PC-3 (cell line): ENCODE data around the gene BOLA1. TPM values are rescaled to one million over a fixed set of nuclear protein-coding genes. Genes with fewer than 3 reads are reported as not detected.
"Not testable (repeated sequence)": the region's sequence is repeated elsewhere in the genome, so short reads cannot be mapped to it uniquely, and the experiment has no call there.

ENCODE experiments used
- ATAC-seq: fragments of 200-7000 bp; cut with Tn5 transposase; 2 replicates; pipeline ENCODE4 v1.9.1; 2020; ENCODE audit warnings: mild to moderate bottlenecking, moderate library complexity
- BruUV-seq: library from RNA; stranded (reverse); fragments of 400-500 nt; replicated peaks from 2 replicates; lab custom pipeline; 2021; lab: Mats Ljungman, UMichigan
- CTCF ChIA-PET: fragments of 300-600 bp; sonication (Branson Sonifier 250); formaldehyde crosslinking; loops from one replicate; lab custom pipeline; 2022; ENCODE audit warnings: antibody characterized with exemption; lab: Charles Lee
- POLR2A ChIA-PET: fragments of 300-600 bp; sonication (Branson Sonifier 250); formaldehyde crosslinking; loops from one replicate; lab custom pipeline; 2022; ENCODE audit warnings: antibody characterized with exemption; ENCODE audit not compliant: unreplicated experiment; lab: Charles Lee
- DNase-seq: peaks from one replicate; pipeline ENCODE4 v3.0.0-alpha.2; 2015
- H2AFZ ChIP-seq: fragments of 300-600 bp; sonication (generic); 2 replicates; pipeline ENCODE4 v1.6.0; 2016; ENCODE audit warnings: antibody characterized with exemption, low read length
- H3F3A ChIP-seq: fragments of 300-600 bp; sonication (generic); one replicate; pipeline ENCODE4 v1.6.0; 2017; ENCODE audit warnings: antibody characterized with exemption, low read length, control low read depth, mild to moderate bottlenecking; ENCODE audit not compliant: unreplicated experiment
- H3K27ac ChIP-seq: fragments of 300-600 bp; sonication (generic); 2 replicates; pipeline ENCODE4 v1.5.1; 2016; ENCODE audit warnings: mild to moderate bottlenecking, low read length
- H3K27me3 ChIP-seq: fragments of 300-600 bp; sonication (generic); 2 replicates; pipeline ENCODE4 v1.6.1; 2016; ENCODE audit warnings: low read length, mixed read lengths
- H3K36me3 ChIP-seq: fragments of 300-600 bp; sonication (generic); 2 replicates; pipeline ENCODE4 v1.6.1; 2016; ENCODE audit warnings: low read depth, mixed run types, low read length, mixed read lengths
- H3K4me1 ChIP-seq: fragments of 300-600 bp; sonication (generic); 2 replicates; pipeline ENCODE4 v1.5.1; 2016; ENCODE audit warnings: low read length; ENCODE audit not compliant: insufficient read depth
- H3K4me2 ChIP-seq: fragments of 300-600 bp; sonication (generic); 2 replicates; pipeline ENCODE4 v1.6.0; 2016; ENCODE audit warnings: low read length
- H3K4me3 ChIP-seq: fragments of 300-600 bp; sonication (generic); 2 replicates; pipeline ENCODE4 v1.5.1; 2016; ENCODE audit warnings: mild to moderate bottlenecking, low read length, mixed read lengths
- H3K79me2 ChIP-seq: fragments of 300-600 bp; sonication (generic); 2 replicates; pipeline ENCODE4 v1.6.1; 2017; ENCODE audit warnings: low read length, mixed read lengths
- H3K9ac ChIP-seq: fragments of 300-600 bp; sonication (generic); 2 replicates; pipeline ENCODE4 v1.6.0; 2016; ENCODE audit warnings: mild to moderate bottlenecking, low read length
- H3K9me2 ChIP-seq: fragments of 300-600 bp; sonication (generic); replicated peaks from 2 replicates; pipeline ENCODE4 v1.6.1; 2016; ENCODE audit warnings: mixed run types, low read length, mixed read lengths
- H3K9me3 ChIP-seq: fragments of 300-600 bp; sonication (generic); 2 replicates; pipeline ENCODE4 v1.6.1; 2016; ENCODE audit warnings: low read length, mixed read lengths
- H4K20me1 ChIP-seq: fragments of 300-600 bp; sonication (generic); 2 replicates; pipeline ENCODE4 v1.6.1; 2016; ENCODE audit warnings: low read length, mixed read lengths
- intact Hi-C: fragments of 100-400 bp; cut with micrococcal nuclease; formaldehyde crosslinking; loops from 2 replicates; pipeline ENCODE4 v1.9.0; 2023
- total RNA-seq: library from RNA; depleted of rRNA; stranded (reverse); fragments of >200 nt; gene quantifications from 2 replicates; pipeline ENCODE4 v1.2.3, GENCODE V29; 2014

The BOLA1 gene
- total RNA-seq, 1 experiment from 2014 or later: 27.6 TPM

DNA sequence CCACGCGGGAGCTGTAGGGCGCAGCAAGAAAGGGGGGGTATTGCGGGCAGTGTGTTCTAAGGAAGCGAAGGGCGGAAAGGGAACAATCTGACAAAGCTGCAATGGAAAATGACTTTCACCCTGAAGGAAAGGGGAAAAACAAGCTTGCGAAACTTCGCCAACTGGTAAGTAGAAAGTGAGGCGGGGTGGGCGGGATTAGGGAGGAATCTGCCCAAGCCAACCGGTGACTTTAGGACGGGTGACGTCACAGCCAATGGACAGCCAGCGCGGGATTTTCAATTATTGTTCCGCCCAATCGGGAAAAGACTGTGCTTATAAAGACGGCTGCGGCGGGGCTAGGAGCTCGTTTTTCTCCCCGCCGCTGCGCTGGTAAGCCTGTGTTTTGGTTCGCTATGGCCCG lies 47.1 kb upstream of the BOLA1 start:
- CTCF ChIA-PET, H3F3A ChIP-seq: not testable (repeated sequence)

DNA sequence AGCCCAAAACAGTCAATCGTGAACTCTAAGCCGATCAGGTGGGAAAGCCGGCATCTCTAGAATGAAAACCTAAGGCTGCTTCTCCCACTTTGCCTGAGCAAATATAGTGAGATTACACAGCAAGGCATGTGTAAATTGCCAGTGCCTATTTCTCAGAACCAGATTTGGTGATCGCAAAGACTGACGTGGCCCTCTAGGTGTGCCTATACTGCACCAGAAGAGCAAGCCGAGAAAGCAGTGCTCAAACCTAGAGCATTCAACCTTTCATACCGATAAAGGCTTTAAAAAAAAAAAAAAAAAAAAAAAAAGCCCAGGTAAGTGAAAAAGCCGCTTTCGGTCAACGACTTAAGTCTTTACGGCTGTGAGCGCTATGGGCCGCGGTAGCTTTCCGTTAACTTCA lies 39.1 kb upstream of the BOLA1 start:
- H3K4me1 ChIP-seq, H3K4me2 ChIP-seq, CTCF ChIA-PET, H3K9me2 ChIP-seq, H2AFZ ChIP-seq, POLR2A ChIA-PET, H3K27me3 ChIP-seq, BruUV-seq, H3K9me3 ChIP-seq, ATAC-seq, H3F3A ChIP-seq, DNase-seq, H4K20me1 ChIP-seq, H3K36me3 ChIP-seq, H3K79me2 ChIP-seq, H3K9ac ChIP-seq, H3K27ac ChIP-seq, H3K4me3 ChIP-seq, intact Hi-C loops: not testable (repeated sequence)

More for the DNA sequence above, 47.1 kb upstream of the BOLA1 start:
- H3K36me3 ChIP-seq, H3K9me2 ChIP-seq, intact Hi-C loops, H4K20me1 ChIP-seq, BruUV-seq, H3K27ac ChIP-seq, H3K9me3 ChIP-seq, H2AFZ ChIP-seq, H3K4me3 ChIP-seq, DNase-seq, H3K9ac ChIP-seq, H3K27me3 ChIP-seq, H3K4me2 ChIP-seq, POLR2A ChIA-PET: not testable (repeated sequence)
- Histone ChIP-seq H3K79me2 (peaks cover 29% of the 10 kb centered on the region), H3K4me1 (peaks cover 23% of the 10 kb centered on the region)
- ATAC-seq: peak; percentile 27

DNA sequence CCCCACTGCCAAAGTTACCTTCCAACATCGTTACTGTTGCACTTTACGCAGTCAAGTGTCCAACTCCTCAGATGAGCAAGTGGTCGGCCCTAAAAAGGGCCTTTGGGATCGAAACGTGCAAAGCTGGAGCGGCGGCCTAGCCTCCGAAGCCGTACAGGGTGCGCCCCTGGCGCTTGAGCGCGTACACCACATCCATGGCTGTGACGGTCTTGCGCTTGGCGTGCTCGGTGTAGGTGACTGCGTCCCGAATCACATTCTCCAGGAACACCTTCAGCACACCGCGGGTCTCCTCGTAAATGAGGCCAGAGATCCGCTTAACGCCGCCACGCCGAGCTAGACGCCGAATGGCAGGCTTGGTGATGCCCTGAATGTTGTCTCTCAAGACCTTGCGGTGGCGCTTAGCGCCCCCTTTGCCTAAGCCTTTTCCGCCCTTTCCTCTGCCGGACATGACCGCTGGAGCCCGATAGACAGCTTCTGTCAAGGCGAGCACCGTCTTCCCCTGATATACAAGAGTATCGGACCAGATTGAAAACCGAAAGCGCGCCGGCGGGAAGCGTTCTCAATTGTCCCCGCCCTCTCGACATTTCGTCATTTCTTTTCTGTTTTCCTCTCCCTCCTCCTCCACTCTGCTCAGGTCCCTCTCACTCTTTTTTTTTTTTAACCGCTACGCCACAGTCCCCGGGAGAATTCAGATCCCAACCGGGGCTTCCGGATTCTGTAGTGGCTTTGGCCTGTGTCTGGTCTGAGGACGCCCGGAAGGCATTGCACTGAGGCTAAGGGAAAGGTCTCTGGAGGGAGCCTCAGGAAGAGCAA lies 38.5 kb upstream of the BOLA1 start:
- H3K27ac ChIP-seq, H3K9ac ChIP-seq, H2AFZ ChIP-seq, POLR2A ChIA-PET, intact Hi-C loops, H3K36me3 ChIP-seq, DNase-seq, H3K79me2 ChIP-seq, H3F3A ChIP-seq, H4K20me1 ChIP-seq, H3K9me2 ChIP-seq, BruUV-seq, CTCF ChIA-PET, H3K4me1 ChIP-seq, H3K27me3 ChIP-seq, H3K9me3 ChIP-seq, H3K4me2 ChIP-seq, H3K4me3 ChIP-seq: not testable (repeated sequence)
- peak; percentile 58 for ATAC-seq

DNA sequence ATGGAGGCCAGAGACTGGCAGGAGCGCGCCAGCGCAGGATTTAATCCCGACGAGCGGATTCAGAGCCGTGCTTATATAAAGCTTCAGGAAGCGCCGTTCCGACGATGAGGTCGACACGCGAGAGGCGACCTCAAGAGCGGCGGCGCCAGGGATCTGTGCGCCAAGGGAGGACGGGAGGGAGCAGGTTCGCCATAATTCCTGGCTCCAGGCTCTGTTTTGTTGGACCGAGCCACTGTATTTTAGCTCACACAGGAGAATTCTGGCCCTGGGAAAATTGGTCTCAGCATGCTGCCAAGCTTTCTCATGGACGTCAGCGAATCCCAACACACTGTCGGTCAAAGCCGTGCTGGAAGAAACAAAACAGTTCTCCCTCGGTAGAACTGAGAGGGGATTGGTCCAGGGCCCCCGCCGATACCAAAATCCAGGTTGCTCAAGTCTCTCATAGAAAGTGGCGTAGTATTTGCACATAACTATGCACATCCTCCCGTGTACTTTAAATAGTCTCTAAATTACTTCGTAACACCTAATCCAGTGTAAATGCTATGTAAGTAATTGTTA lies 37.8 kb upstream of the BOLA1 start:
- H3K27ac ChIP-seq, H3K4me1 ChIP-seq, DNase-seq, BruUV-seq, H3K36me3 ChIP-seq, H3K79me2 ChIP-seq, intact Hi-C loops, H3K9me3 ChIP-seq, H3K9me2 ChIP-seq, CTCF ChIA-PET, H3K4me3 ChIP-seq, H4K20me1 ChIP-seq, H3K4me2 ChIP-seq, H3F3A ChIP-seq, H2AFZ ChIP-seq, H3K27me3 ChIP-seq, H3K9ac ChIP-seq, POLR2A ChIA-PET: not testable (repeated sequence)
- peak; percentile 8 for ATAC-seq

DNA sequence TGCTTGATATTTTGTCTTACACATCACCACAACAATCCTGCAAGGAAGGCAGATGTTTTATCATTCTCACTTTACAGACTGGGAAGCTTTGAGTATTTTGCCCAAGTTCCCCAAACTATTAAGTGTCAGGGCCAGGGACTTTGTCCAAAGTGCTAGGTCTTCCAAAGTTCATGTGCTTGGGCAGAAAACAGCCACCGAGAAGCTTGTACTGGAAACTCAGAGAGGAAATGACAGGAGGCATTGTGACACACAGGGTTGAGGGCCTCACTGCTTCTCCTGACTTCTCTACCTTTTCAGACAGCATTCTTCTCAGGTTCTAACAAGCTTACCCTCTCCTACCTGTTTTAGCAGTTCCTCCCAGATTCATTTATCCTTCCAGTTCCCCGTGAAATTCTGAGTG lies 32.5 kb upstream of the BOLA1 start:
- H3K79me2 ChIP-seq, H3K36me3 ChIP-seq, H3K27me3 ChIP-seq, H3K9me3 ChIP-seq, H4K20me1 ChIP-seq, H3K4me1 ChIP-seq, H3F3A ChIP-seq, H2AFZ ChIP-seq, H3K4me3 ChIP-seq, BruUV-seq, H3K27ac ChIP-seq, H3K9me2 ChIP-seq, POLR2A ChIA-PET, H3K4me2 ChIP-seq, CTCF ChIA-PET, intact Hi-C loops, ATAC-seq, DNase-seq, H3K9ac ChIP-seq: not testable (repeated sequence)

DNA sequence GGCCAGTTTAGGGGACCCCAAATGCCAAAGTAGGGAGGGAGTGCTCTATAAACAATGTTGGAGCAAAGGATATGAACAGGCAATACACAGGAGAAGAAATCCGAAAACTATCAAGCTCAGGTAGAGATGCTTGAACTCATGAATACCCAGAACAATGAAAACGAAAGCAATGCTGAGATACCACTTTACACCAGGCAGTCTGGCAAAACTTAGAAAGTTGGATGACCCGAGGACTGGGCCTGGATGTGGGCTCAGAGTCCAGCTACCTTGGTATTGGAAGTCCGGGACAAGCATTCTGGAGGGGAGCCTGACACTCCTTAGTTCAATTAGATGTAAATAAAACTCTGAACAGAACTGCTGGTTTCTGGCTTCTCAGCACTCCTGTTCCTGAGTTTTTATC lies 26.3 kb upstream of the BOLA1 start:
- H3K4me3 ChIP-seq, H3K4me1 ChIP-seq, H3F3A ChIP-seq, H3K79me2 ChIP-seq, H3K36me3 ChIP-seq, DNase-seq, intact Hi-C loops, H4K20me1 ChIP-seq, H3K27me3 ChIP-seq, BruUV-seq, ATAC-seq, H3K27ac ChIP-seq, H2AFZ ChIP-seq, H3K9me3 ChIP-seq, CTCF ChIA-PET, POLR2A ChIA-PET, H3K9me2 ChIP-seq, H3K4me2 ChIP-seq, H3K9ac ChIP-seq: not testable (repeated sequence)
